CD14-positive monocyte (primary cell): ENCODE data around the gene EDIL3. TPM values are rescaled to one million over a fixed set of nuclear protein-coding genes. Genes with fewer than 3 reads are reported as not detected.

ENCODE experiments used
- DNase-seq, 3 donors: peaks; one replicate each; pipeline ENCODE4 v3.0.0-alpha.2; 2011 to 2022
- H2AFZ ChIP-seq: 2 replicates; pipeline ENCODE4 v1.6.0; 2012; ENCODE audit warnings: mild to moderate bottlenecking, low read depth, low read length, inconsistent platforms; ENCODE audit not compliant: insufficient read depth, poor library complexity, severe bottlenecking
- H3K27ac ChIP-seq, 2 donors: 1 replicate in 1 of 2; 2 replicates in 1 of 2; pipeline ENCODE4 v1.5.1; 2012 to 2013; ENCODE audit warnings: low read length in 2 of 2, control low read depth in 1 of 2, inconsistent platforms in 1 of 2, low read depth in 1 of 2, mild to moderate bottlenecking in 1 of 2
- H3K27me3 ChIP-seq, 2 donors: one replicate each; pipeline versions ENCODE4 v1.6.0 to v1.6.1; 2011 to 2013; ENCODE audit warnings: low read length in 2 of 2; ENCODE audit not compliant: control insufficient read depth in 2 of 2, insufficient read depth in 2 of 2
- H3K36me3 ChIP-seq, 2 donors: replicated peaks in 1 of 2; 1 replicate in 1 of 2; 2 replicates in 1 of 2; pipeline versions ENCODE4 v1.5.1 to v1.6.1; 2012 to 2013; ENCODE audit warnings: low read length in 2 of 2, control low read depth in 1 of 2, inconsistent platforms in 1 of 2, mild to moderate bottlenecking in 1 of 2; ENCODE audit not compliant: insufficient read depth in 2 of 2, control insufficient read depth in 1 of 2
- H3K4me1 ChIP-seq, 2 donors: 1 replicate in 1 of 2; 2 replicates in 1 of 2; pipeline versions ENCODE4 v1.5.1 to v1.6.1; 2012 to 2013; ENCODE audit warnings: low read length in 2 of 2, control low read depth in 1 of 2, inconsistent platforms in 1 of 2, mild to moderate bottlenecking in 1 of 2, moderate library complexity in 1 of 2; ENCODE audit not compliant: insufficient read depth in 2 of 2, control insufficient read depth in 1 of 2
- H3K4me2 ChIP-seq: replicated peaks from 2 replicates; pipeline ENCODE3; 2012; ENCODE audit warnings: low read length, moderate library complexity, mild to moderate bottlenecking; ENCODE audit not compliant: poor library complexity, severe bottlenecking; ENCODE audit errors: extremely low read depth
- H3K4me3 ChIP-seq, 3 experiments: fragments of 200-600 bp in 1 of 3; sonication (generic) in 1 of 3; replicated peaks in 1 of 3; 1 replicate in 2 of 3; 2 replicates in 1 of 3; pipeline ENCODE4 v1.5.1; 2011 to 2013; ENCODE audit warnings: low read length in 3 of 3, mild to moderate bottlenecking in 3 of 3, control low read depth in 2 of 3, low read depth in 2 of 3, inconsistent platforms in 1 of 3, moderate library complexity in 1 of 3
- H3K79me2 ChIP-seq: 2 replicates; pipeline ENCODE4 v1.6.0; 2012; ENCODE audit warnings: mild to moderate bottlenecking, control low read depth, inconsistent platforms, low read length, moderate library complexity; ENCODE audit not compliant: insufficient read depth
- H3K9ac ChIP-seq: 2 replicates; pipeline ENCODE4 v1.6.0; 2017; ENCODE audit warnings: low read length, mild to moderate bottlenecking; ENCODE audit not compliant: insufficient read depth, poor library complexity, severe bottlenecking
- H3K9me3 ChIP-seq, 2 donors: replicated peaks in 1 of 2; 1 replicate in 1 of 2; 2 replicates in 1 of 2; pipeline versions ENCODE4 v1.5.1 to v1.6.1; 2012 to 2013; ENCODE audit warnings: low read length in 2 of 2, control low read depth in 1 of 2; ENCODE audit not compliant: control insufficient read depth in 1 of 2, insufficient read depth in 1 of 2
- H4K20me1 ChIP-seq: 2 replicates; pipeline ENCODE4 v1.6.0; 2012; ENCODE audit warnings: mild to moderate bottlenecking, low read length, control low read depth, moderate library complexity; ENCODE audit not compliant: insufficient read depth
- H3K27ac Mint-ChIP-seq, 7 donors: one replicate each; pipeline ENCODE4 v1.8.0; 2020; ENCODE audit warnings: mild to moderate bottlenecking in 7 of 7, mixed read lengths in 7 of 7, moderate library complexity in 6 of 7, inconsistent platforms in 2 of 7
- H3K27me3 Mint-ChIP-seq, 3 donors: one replicate each; pipeline ENCODE4 v1.8.0; 2021 to 2022; ENCODE audit warnings: low read depth in 3 of 3, mild to moderate bottlenecking in 3 of 3, mixed read lengths in 3 of 3, moderate library complexity in 3 of 3, inconsistent platforms in 1 of 3
- H3K36me3 Mint-ChIP-seq, 2 donors: one replicate each; pipeline ENCODE4 v1.8.0; 2020; ENCODE audit warnings: mixed read lengths in 2 of 2, inconsistent platforms in 1 of 2, mild to moderate bottlenecking in 1 of 2
- H3K4me1 Mint-ChIP-seq: one replicate; pipeline ENCODE4 v1.8.0; 2020; ENCODE audit warnings: mild to moderate bottlenecking, mixed read lengths
- H3K4me3 Mint-ChIP-seq, 2 donors: one replicate each; pipeline ENCODE4 v1.8.0; 2020; ENCODE audit warnings: mild to moderate bottlenecking in 2 of 2, mixed read lengths in 2 of 2, moderate library complexity in 1 of 2
- H3K9me3 Mint-ChIP-seq, 7 donors: one replicate each; pipeline ENCODE4 v1.8.0; 2020 to 2022; ENCODE audit warnings: mixed read lengths in 7 of 7, mild to moderate bottlenecking in 6 of 7, moderate library complexity in 6 of 7, inconsistent platforms in 2 of 7
- WGBS: methylation state at CpG from one replicate; pipeline ENCODE4 v1.1.5; 2013; ENCODE audit warnings: missing lambda C conversion rate; ENCODE audit not compliant: insufficient coverage; 5-methylcytosine and 5-hydroxymethylcytosine counted together
- intact Hi-C, 2 donors: fragments of 100-400 bp; cut with micrococcal nuclease; formaldehyde crosslinking; loops; one replicate each; pipeline versions ENCODE4 v1.15.0 to v1.15.1; 2023
- polyA plus RNA-seq, 3 donors: library from polyadenylated mRNA; depleted of rRNA in 1 of 3; unstranded in 2 of 3; stranded (reverse) in 1 of 3; fragments of 300-500 nt in 2 of 3; fragments of >200 nt in 1 of 3; fragmentation: Illumina TruSeq in 2 of 3; gene quantifications; 1 replicate in 2 of 3; 2 replicates in 1 of 3; pipeline ENCODE4 v1.2.3, GENCODE V29; 2012 to 2021
- TF ChIP-seq, protein P1 (sequence below): fragments of 200-600 bp; IDR thresholded peaks from one replicate; pipeline ENCODE4 v1.8.0; 2022; ENCODE audit warnings: antibody characterized with exemption, mild to moderate bottlenecking

EDIL3 gene
- polyA plus RNA-seq, 3 donors, result 0.09 TPM; not detected in 2

DNA sequence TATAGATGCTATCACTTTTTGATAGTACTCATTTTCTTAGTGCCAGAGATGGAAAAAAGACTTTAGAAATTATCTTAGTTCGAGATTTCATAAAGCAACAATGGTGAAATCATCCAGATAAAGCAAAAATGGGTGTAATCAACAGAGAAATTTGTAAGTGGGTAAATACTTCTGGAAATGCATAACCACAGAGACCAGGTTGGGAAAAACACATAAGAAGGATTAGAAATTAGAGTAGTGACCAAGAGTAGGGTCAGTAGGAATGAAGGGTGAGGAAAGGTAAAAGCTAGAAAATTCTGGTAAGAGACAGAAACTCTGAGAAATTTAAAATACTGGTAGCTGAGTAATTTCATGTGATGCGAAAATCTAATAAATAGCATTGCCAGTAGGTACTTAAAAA lies 11.2 kb downstream of the EDIL3 start:
- WGBS, result 100% methylated on average over 1 of the region's 2 CpGs
- no peaks in the 10 kb centered on the region for H3K4me1 Mint-ChIP-seq

DNA sequence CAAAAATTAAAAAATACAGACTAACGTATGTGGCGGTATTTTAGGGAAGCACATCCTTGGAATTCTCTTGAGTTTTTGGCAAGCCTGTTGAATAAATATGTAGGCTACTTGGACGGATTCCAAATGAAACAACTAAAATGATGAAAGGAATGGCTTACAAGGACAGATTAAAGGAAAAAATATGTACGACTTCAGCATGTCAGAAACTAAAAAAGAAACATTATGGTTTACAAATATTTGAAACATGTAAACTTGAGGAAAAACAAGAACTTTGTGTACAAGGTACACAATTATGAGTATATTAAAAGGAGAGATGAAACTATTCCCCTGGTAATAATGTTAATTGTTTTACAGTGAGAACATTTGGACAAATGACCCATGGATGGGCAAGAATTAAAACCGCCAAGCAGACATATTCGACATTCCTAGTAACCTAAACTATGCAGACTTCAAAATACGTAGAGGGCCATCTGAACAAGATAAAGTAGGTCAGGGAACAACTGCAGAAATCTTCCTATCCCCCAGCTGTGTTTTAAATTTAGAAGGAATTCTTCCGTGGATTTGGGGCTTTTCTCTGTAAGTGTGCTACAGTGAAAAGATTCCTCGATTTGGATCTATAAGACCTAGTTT lies 12.5 kb downstream of the EDIL3 start:
- Mint-ChIP-seq H3K9me3 (peaks cover 0 to 6% (median 0%) of the 10 kb centered on the region in 7 donors), H3K27ac (no peak overlapping the region), H3K36me3 (no peaks in the 10 kb centered on the region), H3K27me3 (peaks cover 0 to 6% (median 2%) of the 10 kb centered on the region in 3 donors), H3K4me3 (no peak overlapping the region), H3K4me1 (no peaks in the 10 kb centered on the region)
- H3K36me3 ChIP-seq, result no peaks in the 10 kb centered on the region
- H3K9me3 ChIP-seq, result no peaks in the 10 kb centered on the region
- H3K4me1 ChIP-seq, result no peaks in the 10 kb centered on the region
- H3K4me3 ChIP-seq, result no peak overlapping the region
- 100% methylated on average over 1 of the region's 9 CpGs for WGBS
- no peak overlapping the region for H3K4me2 ChIP-seq
- H3K79me2 ChIP-seq, result no peaks in the 10 kb centered on the region
- no peak overlapping the region for H3K9ac ChIP-seq
- intact Hi-C loops, result no loop called here
- DNase-seq, result no peak
- H3K27me3 ChIP-seq, result no peaks in the 10 kb centered on the region
- no peaks in the 10 kb centered on the region for H4K20me1 ChIP-seq
- H2AFZ ChIP-seq, result no peak overlapping the region
- no peak overlapping the region for H3K27ac ChIP-seq
- TF ChIP-seq, protein P1, sequence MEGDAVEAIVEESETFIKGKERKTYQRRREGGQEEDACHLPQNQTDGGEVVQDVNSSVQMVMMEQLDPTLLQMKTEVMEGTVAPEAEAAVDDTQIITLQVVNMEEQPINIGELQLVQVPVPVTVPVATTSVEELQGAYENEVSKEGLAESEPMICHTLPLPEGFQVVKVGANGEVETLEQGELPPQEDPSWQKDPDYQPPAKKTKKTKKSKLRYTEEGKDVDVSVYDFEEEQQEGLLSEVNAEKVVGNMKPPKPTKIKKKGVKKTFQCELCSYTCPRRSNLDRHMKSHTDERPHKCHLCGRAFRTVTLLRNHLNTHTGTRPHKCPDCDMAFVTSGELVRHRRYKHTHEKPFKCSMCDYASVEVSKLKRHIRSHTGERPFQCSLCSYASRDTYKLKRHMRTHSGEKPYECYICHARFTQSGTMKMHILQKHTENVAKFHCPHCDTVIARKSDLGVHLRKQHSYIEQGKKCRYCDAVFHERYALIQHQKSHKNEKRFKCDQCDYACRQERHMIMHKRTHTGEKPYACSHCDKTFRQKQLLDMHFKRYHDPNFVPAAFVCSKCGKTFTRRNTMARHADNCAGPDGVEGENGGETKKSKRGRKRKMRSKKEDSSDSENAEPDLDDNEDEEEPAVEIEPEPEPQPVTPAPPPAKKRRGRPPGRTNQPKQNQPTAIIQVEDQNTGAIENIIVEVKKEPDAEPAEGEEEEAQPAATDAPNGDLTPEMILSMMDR, result no peak

More for the DNA sequence above, 11.2 kb downstream of the EDIL3 start:
- Mint-ChIP-seq H3K9me3 (peaks cover 0 to 7% (median 0%) of the 10 kb centered on the region in 7 donors), H3K27me3 (peaks cover 0 to 7% (median 7%) of the 10 kb centered on the region in 3 donors), H3K4me3 (no peak overlapping the region), H3K27ac (no peak overlapping the region), H3K36me3 (no peaks in the 10 kb centered on the region)
- H3K4me3 ChIP-seq, result no peak overlapping the region
- H3K4me1 ChIP-seq, result no peaks in the 10 kb centered on the region
- H3K9ac ChIP-seq, result no peak overlapping the region
- H2AFZ ChIP-seq, result no peak overlapping the region
- no peaks in the 10 kb centered on the region for H3K27me3 ChIP-seq
- TF ChIP-seq, protein P1, result no peak
- H4K20me1 ChIP-seq, result no peaks in the 10 kb centered on the region
- H3K79me2 ChIP-seq, result no peaks in the 10 kb centered on the region
- H3K9me3 ChIP-seq, result no peaks in the 10 kb centered on the region
- H3K27ac ChIP-seq, result no peak overlapping the region
- DNase-seq, result no peak
- H3K4me2 ChIP-seq, result no peak overlapping the region
- intact Hi-C loops, result no loop called here
- H3K36me3 ChIP-seq, result no peaks in the 10 kb centered on the region
